Medulla oblongata (tissue), 1 donor: Measurements from ENCODE around the gene MBOAT2.
A peak's percentile ranks its signal among the peaks of the same experiment; 100 is the strongest.

Source experiments
- DNase-seq: peaks from one replicate; pipeline ENCODE4 v3.0.0-alpha.2; 2015; ENCODE audit errors: extremely low spot score

Gene MBOAT2

DNA sequence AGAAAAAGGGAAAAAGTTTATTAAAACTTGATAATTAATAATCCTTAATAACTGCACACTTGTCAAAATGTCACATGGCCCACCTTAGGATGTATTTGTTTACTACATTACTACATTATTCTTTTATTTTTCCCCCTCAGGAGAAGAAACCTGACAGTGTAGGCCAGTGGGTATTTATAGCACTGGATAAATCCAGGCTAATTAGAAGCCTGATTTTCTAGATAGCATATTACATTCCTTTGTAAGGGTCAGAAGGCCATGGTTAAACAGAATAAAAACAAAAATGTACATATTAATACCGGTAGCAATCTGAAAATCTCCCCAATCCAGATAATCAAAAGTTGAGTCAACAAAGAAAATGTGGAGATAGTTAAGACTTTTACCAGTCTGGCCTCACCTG lies 144.6 kb downstream of the MBOAT2 start:
- no peak for DNase-seq

DNA sequence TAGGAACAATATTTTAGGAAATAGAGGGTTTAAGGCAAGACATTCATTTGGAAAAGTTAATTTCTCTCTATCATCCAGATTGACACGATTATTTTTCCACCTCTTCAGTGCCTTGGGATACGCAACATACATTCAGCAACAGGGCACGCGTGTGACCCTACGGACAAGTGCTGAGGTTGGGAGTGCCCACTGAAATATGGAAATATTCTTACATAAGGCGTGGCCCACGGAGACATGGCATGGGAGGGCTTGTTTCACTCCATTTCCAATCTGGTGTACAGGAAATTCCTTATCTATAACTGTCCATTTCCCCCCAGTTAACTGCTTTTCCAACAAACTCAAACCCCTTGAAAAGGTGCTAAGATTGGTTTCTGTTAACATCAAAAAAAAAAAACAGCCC lies 145.2 kb downstream of the MBOAT2 start:
- DNase-seq, result no peak

DNA sequence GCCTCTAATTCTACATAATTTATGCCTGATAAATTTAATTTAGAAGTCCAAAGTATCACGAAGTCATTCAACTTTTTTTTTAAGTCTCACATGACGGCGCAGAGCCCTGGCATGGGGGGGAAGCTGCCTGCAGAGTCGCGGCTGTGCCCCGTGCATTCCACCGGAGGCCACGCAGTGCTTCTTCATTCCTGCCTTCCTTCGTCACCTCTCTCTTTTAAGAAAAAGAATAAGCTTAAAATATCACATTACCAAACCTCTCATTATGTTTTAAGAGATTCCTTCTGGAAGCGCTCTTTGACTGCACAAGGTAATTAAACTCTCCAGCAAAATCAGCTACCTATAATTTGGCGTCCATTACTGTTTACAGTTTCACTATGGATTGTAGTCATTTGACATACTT lies 145.8 kb downstream of the MBOAT2 start:
- no peak for DNase-seq

DNA sequence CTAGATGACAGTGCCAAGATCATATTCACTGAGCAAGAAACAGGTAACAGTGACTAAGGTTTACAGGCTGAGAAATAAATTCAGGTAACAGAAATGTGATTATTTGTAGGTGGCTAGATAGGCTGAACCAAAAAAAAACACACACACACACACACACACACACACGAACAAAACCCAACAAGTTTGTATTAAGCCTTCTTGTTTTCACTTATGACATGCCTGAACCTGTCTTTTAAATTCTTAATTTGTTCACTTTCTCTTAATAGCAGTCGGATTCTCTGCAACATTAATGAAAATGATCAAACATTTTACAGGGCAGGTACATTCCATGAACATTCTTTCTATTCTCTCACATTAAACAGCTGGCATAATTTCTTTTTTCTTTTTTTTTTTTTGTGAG lies 147.3 kb downstream of the MBOAT2 start:
- DNase-seq, result no peak

DNA sequence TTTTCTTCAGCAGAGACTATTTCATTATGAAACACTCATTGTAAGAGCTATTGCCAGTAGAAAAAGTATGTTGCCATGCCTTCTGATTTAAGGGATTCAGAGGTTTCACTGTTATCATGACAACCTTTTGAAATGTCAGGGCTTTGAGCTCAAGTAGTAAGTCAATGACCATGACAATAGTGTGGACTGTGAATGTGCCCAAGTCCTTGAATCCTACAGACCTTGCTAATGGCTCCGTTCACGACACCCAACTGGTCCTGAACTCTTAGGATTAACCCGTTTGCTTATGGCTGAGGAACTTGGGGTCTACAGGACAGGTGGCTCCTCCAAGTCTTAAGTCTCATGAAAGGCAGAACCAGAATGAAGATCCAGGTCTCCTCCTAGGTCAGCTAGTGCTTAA lies 148.5 kb downstream of the MBOAT2 start:
- DNase-seq, result no peak

DNA sequence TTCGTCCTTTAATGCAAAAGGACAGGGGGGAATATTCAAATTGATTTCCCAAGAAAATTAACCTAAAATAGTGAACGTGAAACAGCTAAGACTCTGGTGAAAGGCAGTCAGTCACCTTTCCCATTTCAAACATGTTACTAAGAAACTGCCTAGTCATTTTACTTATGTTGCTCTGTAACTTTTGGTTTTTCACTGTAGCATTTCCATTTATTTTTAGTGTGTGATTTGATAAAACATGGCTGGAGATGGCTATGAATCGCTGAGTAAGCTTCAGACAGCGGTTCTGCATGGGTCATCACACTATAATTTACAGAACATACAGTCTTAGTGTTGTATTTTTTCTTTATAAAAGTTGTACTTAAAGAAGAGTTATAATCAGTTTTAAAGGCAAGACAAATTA lies 150.1 kb downstream of the MBOAT2 start:
- no peak for DNase-seq

DNA sequence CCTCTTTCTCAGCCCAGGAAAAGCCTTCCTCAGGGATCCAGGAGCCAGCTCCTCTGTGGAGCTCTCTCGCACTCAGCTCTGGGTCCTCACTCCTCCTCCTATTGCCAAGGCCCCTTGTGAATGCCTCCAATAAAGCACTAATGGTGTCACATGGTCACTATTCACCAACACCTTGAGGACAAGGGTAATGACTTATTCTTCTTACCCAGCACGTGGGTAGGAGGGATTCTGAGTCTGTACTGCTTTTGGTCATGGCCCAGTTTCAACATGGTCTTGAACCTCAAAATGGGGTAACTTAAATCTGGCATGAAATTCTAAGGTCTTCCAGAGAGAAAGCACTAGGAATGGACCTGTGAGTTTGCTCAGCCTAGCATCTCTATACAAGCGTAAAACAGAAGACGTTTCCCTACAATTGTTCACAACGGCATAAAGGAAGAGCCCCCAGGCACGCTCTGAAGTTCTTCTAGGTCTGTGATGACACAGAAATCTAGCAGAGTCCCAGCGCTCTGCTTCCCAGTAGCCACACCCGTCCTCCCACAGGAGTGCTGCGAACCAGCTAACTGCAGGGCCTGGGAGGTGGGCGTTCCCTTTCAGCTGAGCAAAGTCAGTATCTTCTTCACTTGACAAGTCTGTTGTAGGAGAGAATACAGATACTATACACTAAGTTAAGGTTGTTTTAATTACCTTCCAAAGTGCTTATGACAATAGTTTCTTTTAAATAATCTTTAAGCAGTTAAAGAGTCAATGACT lies 151.5 kb downstream of the MBOAT2 start:
- no peak for DNase-seq

DNA sequence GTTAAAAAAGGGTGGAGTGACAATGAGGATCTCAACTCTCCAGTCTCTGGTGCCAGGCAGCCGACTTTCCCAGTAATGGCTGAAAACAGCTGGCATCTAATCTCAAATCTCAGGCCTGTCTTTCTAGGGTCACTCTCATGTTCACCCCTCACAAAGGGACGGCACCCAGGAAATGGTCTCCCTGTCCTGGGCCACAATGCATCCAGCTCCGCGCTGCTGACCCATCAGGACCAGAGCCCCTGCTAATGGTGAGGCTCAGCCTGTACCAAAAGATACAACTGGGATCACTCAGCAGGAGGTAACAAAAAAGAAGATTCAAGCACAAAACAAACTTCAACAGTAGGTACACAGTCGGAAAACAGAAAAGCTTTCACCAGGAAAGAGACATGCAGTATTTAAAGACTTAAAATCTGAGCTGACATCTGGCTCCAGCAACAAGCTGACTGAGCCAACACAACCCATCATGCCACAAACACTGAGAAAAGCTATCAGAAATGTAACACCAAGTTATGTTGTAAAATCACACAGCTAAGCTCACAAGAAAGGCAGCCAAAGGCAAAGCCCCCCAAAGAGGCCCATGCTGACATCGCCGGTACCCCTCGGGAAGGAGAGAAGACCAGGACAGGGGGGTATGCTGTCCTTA lies 152.5 kb downstream of the MBOAT2 start:
- DNase-seq, result no peak

DNA sequence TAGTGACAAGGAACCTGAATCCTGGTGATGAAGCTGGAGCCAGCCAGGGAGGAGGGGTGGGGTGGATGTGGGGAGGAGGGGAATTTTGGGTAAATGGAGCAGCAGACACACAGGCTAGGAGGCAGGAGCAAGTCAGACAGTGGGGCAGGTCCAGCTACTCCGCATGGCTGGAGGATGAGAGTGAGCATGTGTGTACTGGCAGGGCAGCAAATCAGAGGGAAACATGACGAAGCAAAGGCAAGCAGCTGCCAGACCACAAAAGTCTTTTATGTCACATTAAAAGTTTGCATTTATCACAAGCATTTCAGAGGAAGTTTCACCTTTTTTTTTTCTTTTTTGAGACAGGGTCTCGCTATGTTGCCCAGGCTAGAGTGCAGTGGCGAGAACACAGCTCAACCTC lies 154.2 kb downstream of the MBOAT2 start:
- DNase-seq, result no peak

DNA sequence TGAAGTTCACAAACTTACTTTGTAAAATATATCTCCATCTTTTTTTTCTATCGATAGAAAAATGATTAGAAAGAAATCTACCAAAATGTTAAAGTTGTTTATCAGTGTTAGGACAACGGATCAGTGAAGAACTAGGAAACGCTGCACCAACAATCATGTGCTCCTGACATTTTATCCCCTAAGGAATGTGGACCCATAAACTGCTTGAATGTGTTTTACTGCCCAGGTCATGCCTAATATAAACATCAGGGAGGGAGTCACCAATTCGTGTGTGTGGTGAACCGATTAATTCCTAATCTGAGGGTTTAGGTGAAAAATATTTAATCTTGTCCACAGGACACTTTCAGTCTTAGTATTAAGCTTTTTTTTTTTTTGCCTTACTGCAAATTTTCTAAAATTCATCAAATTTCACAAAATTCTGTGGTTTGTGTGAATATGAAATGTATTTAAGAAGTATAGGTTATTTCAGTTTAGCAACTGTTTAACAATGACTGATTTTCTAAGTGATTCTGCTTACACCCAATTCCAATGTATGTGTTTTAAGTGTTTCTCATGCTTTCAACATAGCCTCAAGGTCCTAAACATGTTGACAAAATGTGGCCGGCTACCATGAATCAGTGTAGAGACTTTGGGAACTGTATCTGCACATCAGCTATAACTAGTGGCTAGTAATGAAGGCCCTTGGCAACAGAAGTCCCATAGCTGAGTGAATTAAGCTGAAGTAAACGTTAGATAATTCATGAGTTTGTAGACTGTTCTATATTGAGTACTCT lies 155.0 kb downstream of the MBOAT2 start:
- DNase-seq, result no peak

DNA sequence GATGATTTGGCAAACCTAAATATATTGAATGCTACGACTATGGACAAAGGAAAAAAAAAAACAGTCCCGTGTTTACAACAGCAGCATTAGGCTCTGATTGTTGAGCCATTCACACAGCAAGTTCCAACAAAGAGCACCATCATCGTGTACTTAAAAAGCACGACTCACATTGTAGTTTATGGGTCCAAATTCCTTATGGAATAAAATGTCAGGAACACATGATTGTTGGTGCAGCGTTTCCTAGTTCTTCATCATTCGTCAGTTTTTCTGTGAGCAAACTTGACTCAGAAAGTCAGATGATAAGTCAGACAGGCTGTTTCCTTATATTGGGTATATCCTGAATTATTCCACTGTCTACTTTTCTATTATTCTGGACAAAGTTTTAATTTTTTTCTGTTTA lies 156.1 kb downstream of the MBOAT2 start:
- DNase-seq, result no peak

DNA sequence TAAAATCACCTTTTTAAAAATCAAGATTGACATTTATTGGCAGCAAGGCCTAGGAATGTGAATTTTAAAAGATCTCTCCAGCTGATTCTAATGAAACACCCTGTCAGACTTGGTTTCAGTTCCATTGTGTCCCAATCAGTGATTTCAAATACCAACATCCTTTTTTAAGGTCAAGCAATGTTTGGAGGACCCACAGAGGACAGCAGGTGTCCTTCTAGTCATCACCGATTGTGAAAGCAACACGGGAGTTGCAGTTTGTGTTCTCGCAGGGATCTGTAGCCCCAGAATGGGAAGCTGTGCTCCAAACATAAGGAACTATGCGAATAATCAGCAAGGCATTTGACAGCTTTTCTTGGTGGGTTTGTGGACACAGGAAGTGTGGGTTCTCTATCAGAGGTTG lies 161.6 kb downstream of the MBOAT2 start:
- DNase-seq, result no peak

DNA sequence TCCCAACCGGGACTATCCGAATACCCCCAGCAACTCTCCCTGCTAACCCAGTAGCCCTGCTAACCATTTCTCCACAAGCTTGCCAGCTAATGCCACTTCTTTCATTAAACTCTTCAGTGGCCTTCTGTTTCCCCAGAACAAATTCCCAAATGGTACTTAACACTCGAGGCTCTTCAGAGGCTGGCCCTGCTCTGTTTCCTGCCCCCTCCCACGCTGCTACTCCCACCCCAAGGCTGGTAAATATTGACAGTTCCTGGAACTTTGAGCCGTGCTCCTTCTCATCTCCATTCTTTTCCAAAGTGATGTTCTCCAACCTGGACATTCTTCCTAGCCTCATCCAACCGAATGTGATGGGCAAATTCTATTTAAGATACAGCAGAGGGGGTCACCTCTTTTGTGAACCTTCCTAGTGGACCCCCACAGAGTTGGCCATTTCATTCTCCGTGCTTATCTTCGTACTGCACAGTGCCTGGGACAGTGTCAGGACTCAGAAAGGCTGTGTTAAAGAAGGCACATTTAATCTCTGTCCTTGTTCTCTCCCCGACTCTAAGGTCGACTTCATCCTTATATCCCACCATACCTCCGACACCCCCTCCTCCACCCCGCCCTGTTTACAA lies 162.9 kb downstream of the MBOAT2 start:
- DNase-seq, result no peak

DNA sequence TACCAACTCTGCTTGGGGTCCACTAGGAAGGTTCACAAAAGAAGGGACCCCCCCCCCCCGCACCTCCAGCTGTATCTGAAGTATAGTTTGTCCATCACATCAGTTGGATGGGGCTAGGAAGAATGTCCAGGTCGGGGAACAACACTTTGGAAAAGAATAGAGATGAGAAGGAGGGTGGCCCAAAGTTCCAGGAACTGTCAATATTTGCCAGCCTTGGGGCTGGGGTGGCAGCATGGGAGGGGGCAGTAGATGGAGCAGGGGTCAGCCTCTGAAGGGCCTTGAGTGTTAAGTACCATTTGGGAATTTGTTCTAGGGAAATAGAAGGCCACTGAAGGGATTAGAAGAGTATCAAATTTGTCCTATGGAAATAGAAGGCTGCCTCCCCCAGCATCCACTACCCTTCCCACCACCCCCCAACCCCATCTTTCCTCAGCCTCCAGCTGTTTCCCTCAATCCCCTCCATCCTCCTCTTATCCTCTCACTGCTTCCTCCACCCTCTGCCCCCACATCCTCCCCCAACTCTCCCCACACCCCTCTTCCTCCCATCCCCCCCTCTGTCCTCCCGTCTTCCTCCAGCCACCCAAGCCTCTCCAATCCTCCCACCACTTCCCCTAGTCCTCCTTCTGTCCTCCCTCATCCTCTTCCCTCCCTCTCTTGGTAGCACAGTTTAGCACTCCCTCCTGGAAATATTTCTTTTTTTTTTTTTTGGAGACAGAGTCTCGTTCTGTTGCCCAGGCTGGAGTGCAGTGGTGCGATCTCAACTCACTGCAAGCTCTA lies 164.1 kb downstream of the MBOAT2 start:
- DNase-seq, result no peak

DNA sequence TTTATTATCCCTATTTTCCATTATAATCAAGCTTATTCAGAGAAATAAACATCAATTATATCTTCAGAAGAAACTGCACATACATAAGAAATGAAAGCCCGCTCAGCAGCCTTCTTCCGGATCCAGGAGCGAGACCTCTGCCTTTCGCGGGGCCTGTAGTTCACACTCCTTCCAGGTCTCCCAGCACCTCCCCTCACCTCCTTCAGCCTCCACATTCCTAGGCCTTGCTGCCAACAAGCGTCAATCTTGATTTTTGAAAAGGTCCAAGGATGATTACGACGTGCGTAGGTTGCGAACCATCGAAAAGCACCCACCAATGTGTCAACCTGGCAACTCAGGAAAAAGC lies 165.7 kb downstream of the MBOAT2 start:
- DNase-seq, result no peak

DNA sequence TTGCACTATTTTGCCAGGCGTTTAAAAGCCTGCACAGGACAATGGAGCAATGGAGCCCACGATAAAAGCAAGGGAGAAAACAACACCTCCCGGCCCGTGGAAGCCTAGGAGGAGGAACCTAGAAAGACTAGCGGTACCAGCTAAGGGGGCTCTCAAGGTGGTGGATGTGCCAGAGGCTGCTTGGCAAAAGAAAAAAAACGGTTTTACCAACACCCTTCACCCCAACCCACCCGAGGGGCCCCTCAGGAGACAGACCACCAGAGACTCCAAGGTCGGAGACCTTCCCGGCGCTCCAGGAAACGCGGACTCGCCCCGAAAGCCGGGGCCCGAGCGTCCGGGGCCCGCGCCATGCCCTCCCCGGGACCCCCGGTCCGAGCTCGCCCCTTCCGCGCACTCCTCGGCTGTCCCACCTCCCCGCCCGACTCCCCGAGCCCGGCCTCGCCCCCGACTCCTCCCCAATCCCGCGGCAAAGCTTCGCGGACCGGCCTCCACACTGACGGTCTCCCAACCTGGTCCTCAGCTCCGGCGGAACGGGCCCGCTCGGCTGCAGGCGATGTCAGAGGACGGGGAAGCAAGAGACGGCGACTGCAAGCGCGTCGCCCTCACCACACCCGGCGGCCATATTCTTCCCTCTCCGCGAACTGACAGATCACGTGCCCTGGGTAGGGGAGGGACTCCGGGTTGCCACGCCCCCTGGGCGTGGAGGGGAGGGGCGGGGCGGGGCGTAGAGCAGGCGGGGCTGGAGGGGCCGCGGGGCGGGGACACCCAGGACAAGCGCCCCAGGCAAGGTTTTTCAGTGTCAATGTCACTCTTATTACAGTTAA lies 166.3 kb downstream of the MBOAT2 start, which contains the start of gene KIDINS220:
Gene KIDINS220, minus strand, starts transcription at position 643 of the 824 bp plus-strand sequence. CDS start 10,520 bp downstream, outside the sequence.
- DNase-seq, result peak; percentile 95

DNA sequence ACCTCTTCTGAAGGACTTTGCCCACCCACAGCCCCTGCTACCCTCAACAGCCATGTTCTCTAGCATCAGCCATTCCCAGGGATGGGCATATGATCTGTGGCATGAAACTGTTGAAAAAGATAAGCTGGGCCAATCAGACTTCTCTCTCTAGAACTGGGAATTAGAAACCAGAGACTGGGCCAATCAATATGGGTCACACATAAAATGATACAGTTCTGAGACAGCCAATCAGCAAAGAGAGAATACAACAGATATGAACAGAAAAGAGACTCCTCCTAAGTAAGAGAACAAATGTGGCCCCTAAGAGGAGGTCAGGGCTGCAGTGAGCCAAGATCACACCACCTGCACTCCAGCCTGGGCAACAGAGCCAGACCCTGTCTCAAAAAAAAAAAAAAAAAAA lies 168.2 kb downstream of the MBOAT2 start:
- no peak for DNase-seq

DNA sequence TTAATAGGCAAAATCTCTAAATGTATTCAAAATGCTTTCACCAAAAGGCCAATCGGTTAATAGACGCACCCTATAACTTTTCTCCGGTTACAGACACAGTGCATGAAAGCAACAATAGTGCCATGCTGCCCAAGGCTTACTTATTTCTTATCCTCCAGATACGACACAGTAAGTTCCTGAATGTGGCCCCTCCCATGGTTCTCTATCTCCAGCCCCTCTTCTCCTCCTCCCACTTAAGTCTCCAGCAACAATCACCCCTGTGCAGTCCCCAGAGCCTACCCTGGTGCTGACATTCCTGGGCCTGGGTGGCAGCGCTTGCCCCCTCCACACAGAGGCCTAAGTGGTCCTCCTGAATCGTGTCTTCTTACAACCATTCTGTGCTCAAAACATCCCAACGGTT lies 169.6 kb downstream of the MBOAT2 start:
- no peak for DNase-seq

DNA sequence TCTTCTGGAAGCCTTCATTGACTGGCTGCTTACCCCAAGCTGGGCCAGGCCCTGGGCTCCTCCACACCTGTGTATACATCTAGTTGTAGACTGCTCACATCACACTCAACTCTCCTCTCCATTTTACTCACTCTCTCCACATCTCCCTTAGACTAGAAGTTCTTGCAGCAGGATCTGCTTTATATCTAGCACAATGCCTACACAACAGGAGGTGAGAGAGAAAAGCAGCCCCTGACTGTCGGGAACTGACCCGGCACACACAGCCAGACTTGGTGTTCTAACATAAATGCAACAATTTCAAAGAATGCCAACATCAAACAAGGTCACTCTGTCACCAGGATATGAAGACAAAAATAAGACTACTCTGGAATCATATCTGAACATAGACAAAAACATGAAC lies 172.0 kb downstream of the MBOAT2 start:
- no peak for DNase-seq

DNA sequence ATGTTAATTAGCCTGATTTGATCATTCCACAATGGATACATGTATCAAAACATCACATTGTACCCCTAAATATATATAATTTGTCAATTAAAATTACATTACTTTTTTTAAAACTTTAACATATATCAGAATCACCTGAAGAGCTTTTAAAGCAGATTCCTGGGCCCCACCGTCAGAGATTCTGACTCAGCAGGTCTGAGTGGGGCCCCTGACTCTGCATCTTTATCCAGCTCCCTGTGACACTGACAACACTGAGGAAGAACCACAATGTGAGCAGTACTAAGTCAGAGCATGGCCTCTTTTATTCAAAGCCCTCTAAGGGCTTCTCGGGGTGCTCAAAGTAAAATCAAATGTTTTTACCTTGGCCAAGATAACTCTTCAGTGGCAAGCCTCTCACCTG lies 175.8 kb downstream of the MBOAT2 start:
- DNase-seq, result no peak

DNA sequence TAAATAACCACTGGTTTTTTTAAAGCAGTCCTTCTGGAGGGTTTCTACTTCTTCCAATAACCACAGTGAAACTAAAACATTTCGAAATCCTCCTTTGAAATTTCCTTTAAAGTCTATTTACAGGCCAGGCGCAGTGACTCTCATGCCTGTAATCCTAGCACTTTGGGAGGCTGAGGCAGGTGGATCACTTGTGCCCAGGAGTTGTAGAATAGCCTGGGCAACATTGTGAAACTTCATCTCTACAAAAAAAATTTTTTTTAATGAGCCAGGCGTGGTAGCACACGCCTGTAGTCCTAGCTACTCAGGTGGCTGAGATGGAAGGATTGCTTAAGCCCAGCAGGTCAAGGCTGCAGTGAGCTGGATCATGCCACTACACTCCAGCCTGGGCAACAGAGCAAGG lies 181.3 kb downstream of the MBOAT2 start:
- DNase-seq, result peak; percentile 41
